TTC549 (cell line): ENCODE data around the gene C9orf78.

Source experiments
- FAIRE-seq: peaks from 2 replicates; lab custom pipeline; 2012; peaks lifted over from hg19 to GRCh38; lab: Jason Lieb, UNC

The C9orf78 gene

GRCh38 chr9:129868023-129868871, 33.2 kb upstream of the C9orf78 start:
- FAIRE-seq, result no peak

- FAIRE-seq, result no peak
Observed at GRCh38 chr9:129867136-129868022, 32.3 kb upstream of the C9orf78 start.

DNA sequence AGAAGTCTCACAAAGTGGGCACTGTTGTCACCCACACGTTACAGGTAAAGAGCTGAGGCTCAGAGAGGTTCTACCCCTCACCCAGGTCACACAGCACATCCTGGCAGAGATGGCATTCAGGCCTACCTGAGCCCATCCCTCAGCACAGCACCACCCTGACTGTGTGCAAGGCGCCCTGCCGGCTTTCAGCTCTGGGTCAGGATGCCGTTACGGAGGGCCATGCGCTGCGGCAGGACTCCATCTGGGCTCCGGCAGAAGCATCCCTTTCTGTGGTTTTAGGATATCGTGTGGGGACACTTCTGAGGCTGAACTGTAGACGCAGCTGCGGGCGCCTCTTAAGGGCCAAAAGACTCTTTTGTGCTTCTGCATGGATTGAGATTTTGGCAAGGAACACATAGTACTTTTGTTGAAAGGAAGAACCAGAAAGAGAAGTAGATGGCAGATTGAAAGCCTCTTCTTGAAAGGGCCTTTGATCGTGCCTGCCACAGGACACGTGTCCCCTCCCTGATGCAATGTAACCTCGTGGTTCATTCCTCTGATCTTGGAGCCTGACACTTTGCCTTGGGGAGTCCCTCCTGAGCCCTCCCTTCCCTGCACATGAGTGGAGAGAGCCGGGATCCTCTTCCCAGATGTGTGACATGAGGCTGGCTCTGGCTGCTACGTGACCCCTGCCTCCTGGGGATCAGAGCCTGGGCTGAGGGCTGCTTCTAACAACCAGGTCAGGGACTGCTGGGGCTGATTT, 31.5 kb upstream of the C9orf78 start:
- FAIRE-seq, result no peak

- FAIRE-seq, result no peak
Observed at GRCh38 chr9:129865668-129866320, 30.7 kb upstream of the C9orf78 start.

DNA sequence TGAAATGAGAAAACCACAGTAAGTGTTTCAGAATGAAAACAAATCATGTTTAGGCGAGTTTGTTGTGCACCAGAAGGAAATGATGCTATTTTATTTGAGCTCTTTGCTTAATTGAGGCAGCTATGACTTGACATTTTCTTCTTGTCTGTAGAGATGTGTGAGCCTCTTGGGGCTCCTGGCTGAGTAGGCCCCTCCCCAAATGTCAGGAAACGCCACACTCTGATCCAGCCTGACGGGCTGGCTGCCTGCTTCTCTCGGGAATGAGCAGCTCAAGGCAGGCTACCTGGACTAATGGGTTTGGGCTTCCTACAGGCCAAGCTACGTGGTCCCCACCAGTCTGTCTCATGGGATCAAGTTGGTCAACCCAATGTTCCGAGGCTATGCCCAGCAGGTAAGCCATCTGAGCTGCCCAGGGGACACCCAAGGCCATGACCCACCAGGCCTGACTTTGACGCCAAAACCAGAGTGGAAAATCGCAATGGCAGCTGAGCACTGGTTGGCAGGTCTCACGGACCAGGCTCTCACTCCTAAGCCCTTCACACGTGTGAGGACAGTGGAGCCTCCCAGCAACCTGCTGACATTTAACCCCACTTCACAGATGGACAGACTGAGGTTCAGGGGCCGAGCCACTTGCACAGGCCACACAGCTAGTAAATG, 30.0 kb upstream of the C9orf78 start:
- FAIRE-seq, result no peak

GRCh38 chr9:129863059-129863690, 28.1 kb upstream of the C9orf78 start:
- FAIRE-seq, result no peak

DNA sequence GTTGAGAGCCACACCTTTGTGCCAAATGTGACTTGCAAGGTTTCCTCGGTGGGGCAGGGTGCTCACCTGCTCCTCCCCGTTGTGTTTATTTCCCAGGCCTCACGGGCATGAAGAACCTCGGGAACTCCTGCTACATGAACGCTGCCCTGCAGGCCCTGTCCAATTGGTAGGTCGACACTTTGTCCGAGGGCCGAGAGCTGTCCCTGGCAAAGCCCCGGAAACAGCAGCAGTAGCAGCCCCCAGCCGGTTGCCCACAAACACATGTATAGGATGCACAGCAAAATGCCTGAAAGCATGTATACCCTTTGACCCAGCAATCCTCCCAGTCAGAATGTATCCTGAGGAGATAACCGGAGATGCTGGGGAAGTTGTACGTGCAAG, 26.4 kb upstream of the C9orf78 start:
- no peak for FAIRE-seq

- FAIRE-seq, result no peak
Observed at GRCh38 chr9:129860653-129861446, 25.8 kb upstream of the C9orf78 start.

DNA sequence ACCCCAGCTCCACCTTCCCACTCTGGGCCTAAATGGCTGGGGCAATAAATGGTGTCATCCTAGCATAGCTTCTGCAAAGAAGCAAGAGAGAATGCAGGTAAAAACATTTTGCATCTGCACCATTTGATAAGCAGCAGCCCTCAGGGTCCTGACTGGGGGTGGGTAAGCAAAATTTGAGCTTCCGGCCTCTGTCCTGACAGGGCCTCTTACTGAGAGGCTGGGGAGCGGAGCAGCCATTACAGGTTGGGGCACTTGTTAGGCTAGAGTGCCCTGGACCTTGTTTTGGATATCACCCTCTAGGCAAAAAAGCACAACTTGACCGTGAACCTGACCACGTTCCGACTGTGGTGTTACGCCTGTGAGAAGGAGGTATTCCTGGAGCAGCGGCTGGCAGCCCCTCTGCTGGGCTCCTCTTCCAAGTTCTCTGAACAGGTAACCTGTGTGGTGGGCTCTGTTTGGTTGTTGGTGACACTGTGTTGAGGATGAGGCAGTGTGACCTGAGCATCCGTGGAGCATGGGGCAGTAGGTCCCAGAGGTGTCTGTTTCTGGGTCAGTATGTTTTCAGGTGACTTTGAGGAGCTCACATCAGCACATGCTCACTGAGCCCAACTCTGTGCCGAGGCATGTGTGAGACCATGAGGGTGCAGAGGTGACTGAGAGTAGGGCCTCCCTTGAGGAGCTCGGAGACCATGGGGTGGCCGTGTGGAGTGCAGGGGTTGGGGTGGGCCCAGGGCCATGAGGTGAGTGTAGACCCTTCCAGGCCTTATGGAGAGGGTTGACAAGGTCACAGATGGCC, 23.3 kb upstream of the C9orf78 start:
- FAIRE-seq, result no peak

DNA sequence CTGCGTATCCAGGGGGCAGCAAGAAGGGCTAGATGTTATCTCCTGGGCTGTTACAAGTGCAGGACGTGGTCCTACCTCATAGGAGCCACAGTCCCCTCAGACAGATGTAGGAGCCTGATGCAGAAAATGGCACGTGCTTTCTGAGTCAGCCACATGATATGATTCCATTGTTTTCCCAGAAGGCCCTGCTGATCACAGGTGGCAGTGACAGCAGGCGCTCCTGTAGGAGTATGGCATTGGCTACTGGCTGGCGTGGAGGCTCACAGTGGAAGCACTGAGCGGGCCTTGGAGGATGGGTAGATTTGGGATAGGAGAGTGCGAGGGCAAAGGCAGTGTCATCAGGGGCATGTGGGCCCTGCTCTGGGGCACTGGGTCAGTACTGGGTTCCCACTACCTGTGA, 22.1 kb upstream of the C9orf78 start:
- no peak for FAIRE-seq

GRCh38 chr9:129854588-129855110, 19.6 kb upstream of the C9orf78 start:
- no peak for FAIRE-seq

- FAIRE-seq, result no peak
Observed at GRCh38 chr9:129853614-129854013, 18.5 kb upstream of the C9orf78 start.

- no peak for FAIRE-seq
Observed at GRCh38 chr9:129852579-129852978, 17.5 kb upstream of the C9orf78 start.

DNA sequence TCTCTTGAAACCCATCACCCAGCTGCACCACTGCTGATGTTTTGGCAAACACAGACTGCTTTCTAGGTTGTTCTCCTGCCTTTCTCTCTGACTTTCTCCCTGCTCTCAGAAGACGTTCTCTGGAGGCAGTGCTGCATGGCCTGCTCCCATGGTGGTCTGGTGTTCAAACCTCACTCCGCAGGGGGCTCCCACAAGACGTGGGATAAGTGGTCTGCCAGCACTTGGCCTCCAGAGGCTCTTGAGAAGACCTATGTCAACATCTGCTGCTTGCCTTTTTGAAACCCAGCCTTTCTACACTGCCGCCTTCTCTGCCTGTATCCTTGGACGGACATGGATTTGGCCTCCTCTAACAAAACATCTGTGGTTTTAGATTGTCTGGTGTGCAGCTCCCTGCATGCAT, 16.7 kb upstream of the C9orf78 start:
- FAIRE-seq, result no peak

DNA sequence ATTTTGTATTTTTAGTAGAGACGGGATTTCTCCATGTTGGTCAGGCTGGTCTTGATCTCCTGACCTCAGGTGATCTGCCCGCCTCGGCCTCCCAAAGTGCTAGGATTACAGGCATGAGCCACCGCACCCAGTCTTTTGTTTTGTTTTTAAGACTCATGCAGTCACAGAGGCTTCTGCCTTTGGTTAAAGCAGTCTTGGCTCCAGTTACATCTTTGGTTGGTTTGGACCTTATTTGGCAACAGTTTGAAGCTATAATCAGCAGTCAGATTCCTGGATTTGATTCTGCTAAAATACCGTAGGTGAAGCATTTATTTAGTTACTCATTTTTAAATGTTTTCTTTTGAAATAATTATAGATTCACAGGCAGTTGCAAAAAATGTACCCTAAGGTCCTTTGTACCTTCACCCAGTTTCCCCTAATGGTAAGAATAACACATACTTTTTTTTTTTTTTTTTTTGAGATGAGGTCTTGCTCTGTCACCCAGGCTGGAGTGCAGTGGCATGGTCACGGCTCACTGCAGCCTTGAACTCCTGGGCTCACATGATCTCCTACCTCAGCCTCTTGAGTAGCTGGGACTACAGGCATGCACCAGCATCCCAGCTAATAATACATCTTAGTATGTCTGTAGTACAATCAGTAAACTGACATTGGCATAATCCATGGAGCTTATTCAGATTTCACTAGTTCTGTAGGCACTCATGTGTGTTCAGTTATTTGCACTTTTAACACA, 15.9 kb upstream of the C9orf78 start:
- FAIRE-seq, result no peak

DNA sequence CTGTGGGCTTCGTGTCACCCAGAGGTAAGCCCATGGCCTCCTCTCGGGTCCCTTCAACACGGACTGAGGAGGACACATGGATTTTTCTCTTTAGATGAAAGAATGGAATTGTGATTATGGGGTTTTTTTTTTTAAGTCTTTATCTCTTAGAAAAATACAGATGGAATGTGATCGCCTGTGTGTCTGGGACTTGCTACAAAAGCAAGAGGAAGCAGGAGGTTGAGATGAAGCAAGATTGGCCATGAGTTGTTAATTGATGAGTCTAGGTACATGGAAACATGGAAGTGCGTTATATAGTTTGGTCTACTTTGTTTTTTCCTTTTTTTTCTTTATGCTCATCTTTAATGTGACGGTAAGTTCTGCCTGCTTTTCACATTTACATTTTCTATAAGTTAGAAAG, 14.8 kb upstream of the C9orf78 start:
- FAIRE-seq, result no peak

DNA sequence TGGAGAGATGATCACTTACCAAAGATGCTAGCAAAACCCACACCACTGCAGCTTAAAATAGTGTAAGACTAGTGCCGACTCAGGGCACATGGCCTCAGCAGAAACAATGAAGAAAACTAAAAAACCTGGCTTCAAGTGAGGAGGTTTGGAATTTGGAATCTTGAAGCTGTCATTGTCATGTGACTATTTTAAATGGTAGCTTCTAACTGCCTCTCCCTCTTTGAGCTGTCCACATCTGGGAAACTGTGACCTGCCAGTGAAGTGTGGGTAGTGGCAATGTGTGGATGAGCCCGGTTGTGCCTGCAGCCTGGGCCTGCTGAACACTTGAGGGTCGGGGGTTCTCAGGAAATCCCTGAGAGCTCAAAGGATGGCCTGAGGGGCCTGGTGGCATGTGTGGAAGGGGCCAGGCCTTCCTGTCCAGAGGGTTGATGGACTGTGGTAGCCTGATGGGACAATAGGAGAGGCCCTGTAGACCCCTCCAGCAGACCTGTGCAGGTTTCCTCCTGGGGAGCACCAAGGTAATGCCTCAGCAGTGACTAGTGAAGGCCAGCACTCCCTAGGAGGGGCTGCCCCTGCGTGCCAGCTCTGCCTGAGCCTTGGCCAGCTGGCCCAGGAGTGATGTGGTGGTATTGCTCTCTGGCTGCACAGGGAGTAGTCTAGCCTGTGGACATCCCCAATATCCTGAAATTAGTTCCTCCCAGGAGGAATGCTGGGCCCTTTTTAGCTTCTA, 13.8 kb upstream of the C9orf78 start:
- FAIRE-seq, result no peak

DNA sequence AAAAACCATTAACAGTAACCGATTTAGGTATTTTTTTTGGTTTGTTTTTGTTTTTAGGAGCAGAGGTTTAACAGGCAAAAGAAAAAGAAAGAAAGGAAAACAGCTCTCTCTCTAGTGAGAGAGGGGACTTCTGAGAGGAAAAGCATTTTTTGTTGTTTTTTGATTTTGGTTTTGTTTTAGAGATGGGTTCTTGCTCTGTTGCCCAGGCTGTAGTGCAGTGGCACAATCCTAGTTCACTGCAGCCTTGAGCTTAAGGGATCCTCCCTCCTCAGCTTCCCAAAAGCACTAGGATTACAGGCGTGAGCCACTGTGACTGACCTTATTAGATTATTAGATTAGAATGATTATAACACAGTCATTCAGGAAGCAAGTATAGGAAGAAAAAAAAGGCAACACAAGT, 10.3 kb upstream of the C9orf78 start:
- FAIRE-seq, result no peak
